HG02970 (cell line): ENCODE results near the gene MAML3.

Experiments used
- ATAC-seq: cut with Tn5 transposase; IDR thresholded peaks from one replicate; pipeline ENCODE4 v1.9.1; 2021; ENCODE audit warnings: mild to moderate bottlenecking, moderate library complexity, moderate number of reproducible peaks; ENCODE audit not compliant: unreplicated experiment, low FRiP score

MAML3 gene

GRCh38 chr4:140106289-140106844 lies 47.6 kb downstream of the MAML3 start:
- no peak for ATAC-seq

GRCh38 chr4:140105436-140105835 lies 48.5 kb downstream of the MAML3 start:
- ATAC-seq, result no peak

- ATAC-seq, result no peak
These were observed 50.3 kb downstream of the MAML3 start for GRCh38 chr4:140103676-140104075.

GRCh38 chr4:140102421-140102820 lies 51.6 kb downstream of the MAML3 start:
- ATAC-seq, result no peak

GRCh38 chr4:140100771-140101170 lies 53.2 kb downstream of the MAML3 start:
- no peak for ATAC-seq

GRCh38 chr4:140099983-140100382 lies 54.0 kb downstream of the MAML3 start:
- ATAC-seq, result no peak

- no peak for ATAC-seq
These were observed 55.4 kb downstream of the MAML3 start for GRCh38 chr4:140098455-140099160.

GRCh38 chr4:140097572-140097971 lies 56.4 kb downstream of the MAML3 start:
- no peak for ATAC-seq

- ATAC-seq, result no peak
These were observed 57.1 kb downstream of the MAML3 start for GRCh38 chr4:140096921-140097320.

- ATAC-seq, result no peak
These were observed 57.5 kb downstream of the MAML3 start for GRCh38 chr4:140096483-140096861.

GRCh38 chr4:140095694-140096482 lies 58.1 kb downstream of the MAML3 start:
- ATAC-seq, result no peak

GRCh38 chr4:140094438-140095420 lies 59.3 kb downstream of the MAML3 start:
- no peak for ATAC-seq

- ATAC-seq, result no peak
These were observed 61.7 kb downstream of the MAML3 start for GRCh38 chr4:140092094-140092851.

- no peak for ATAC-seq
These were observed 62.7 kb downstream of the MAML3 start for GRCh38 chr4:140091305-140091704.

GRCh38 chr4:140090215-140090731 lies 63.7 kb downstream of the MAML3 start:
- ATAC-seq, result no peak

- ATAC-seq, result no peak
These were observed 64.8 kb downstream of the MAML3 start for GRCh38 chr4:140089216-140089615.

GRCh38 chr4:140088323-140088967 lies 65.5 kb downstream of the MAML3 start:
- ATAC-seq, result no peak

GRCh38 chr4:140085881-140086280 lies 68.1 kb downstream of the MAML3 start:
- ATAC-seq, result no peak

GRCh38 chr4:140085062-140085622 lies 68.8 kb downstream of the MAML3 start:
- ATAC-seq, result no peak
